Stimulated activated CD4-positive, alpha-beta T cell treated with anti-CD3 and anti-CD28 coated beads, Interleukin-4, amount 100 ng/mL, for 48 hours (primary cell): ENCODE measurements around the gene TUBA3D.
"Not testable (repeated sequence)": the region's sequence is repeated elsewhere in the genome, so short reads cannot be mapped to it uniquely, and the experiment has no call there.

Experiments used
- DNase-seq, 2 donors: peaks; one replicate each; pipeline ENCODE4 v3.0.0-alpha.2; 2020; ENCODE audit warnings: low read depth in 2 of 2

Gene TUBA3D

GRCh38 chr2:131475831-131476230 is at the start of gene TUBA3D:
Gene TUBA3D (plus strand): TSS chr2:131476119. CDS start chr2:131476200, 81 bp downstream.
- no peak for DNase-seq

- no peak for DNase-seq
Measured at GRCh38 chr2:131426727-131427126, 49.2 kb upstream of the TUBA3D start.

GRCh38 chr2:131431336-131431735 is 44.6 kb upstream of the TUBA3D start:
- no peak for DNase-seq

GRCh38 chr2:131440742-131441468 is 35.0 kb upstream of the TUBA3D start:
- DNase-seq, result peak in 1 of 2 donors; percentile 11

GRCh38 chr2:131444736-131445514 is 31.0 kb upstream of the TUBA3D start:
- DNase-seq, result not testable (repeated sequence)

GRCh38 chr2:131445515-131445797 is 30.5 kb upstream of the TUBA3D start:
- DNase-seq, result not testable (repeated sequence)

- DNase-seq, result no peak
Measured at GRCh38 chr2:131445896-131446295, 30.0 kb upstream of the TUBA3D start.

GRCh38 chr2:131447981-131448380 is 27.9 kb upstream of the TUBA3D start:
- not testable (repeated sequence) for DNase-seq

- DNase-seq, result not testable (repeated sequence)
Measured at GRCh38 chr2:131451265-131451949, 24.5 kb upstream of the TUBA3D start.

- not testable (repeated sequence) for DNase-seq
Measured at GRCh38 chr2:131454914-131455313, 21.0 kb upstream of the TUBA3D start.

GRCh38 chr2:131467722-131468121 is 8.2 kb upstream of the TUBA3D start:
- DNase-seq, result not testable (repeated sequence)

- DNase-seq, result not testable (repeated sequence)
Measured at GRCh38 chr2:131470944-131471343, 5.0 kb upstream of the TUBA3D start.

- not testable (repeated sequence) for DNase-seq
Measured at GRCh38 chr2:131471624-131472023, 4.3 kb upstream of the TUBA3D start.

GRCh38 chr2:131473266-131473665 is 2.7 kb upstream of the TUBA3D start:
- not testable (repeated sequence) for DNase-seq

- not testable (repeated sequence) for DNase-seq
Measured at GRCh38 chr2:131476363-131476762, 444 bp downstream of the TUBA3D start.

GRCh38 chr2:131477227-131477626 is 1.3 kb downstream of the TUBA3D start:
- DNase-seq, result not testable (repeated sequence)

GRCh38 chr2:131478074-131478849 is 2.3 kb downstream of the TUBA3D start:
- DNase-seq, result not testable (repeated sequence)

- not testable (repeated sequence) for DNase-seq
Measured at GRCh38 chr2:131478850-131479461, 3.0 kb downstream of the TUBA3D start.

GRCh38 chr2:131480351-131480750 is 4.4 kb downstream of the TUBA3D start:
- not testable (repeated sequence) for DNase-seq

- DNase-seq, result not testable (repeated sequence)
Measured at GRCh38 chr2:131482506-131483155, 6.7 kb downstream of the TUBA3D start.
